Type B pancreatic cell (in vitro differentiated cells): ENCODE measurements around the gene JAZF1. TPM values are rescaled to one million over a fixed set of nuclear protein-coding genes. Genes with fewer than 3 reads are reported as not detected.

Experiments used
- DNase-seq: peaks from one replicate; pipeline ENCODE4 v3.0.0; 2021; ENCODE audit warnings: mixed read lengths; ENCODE audit not compliant: unreplicated experiment; ENCODE audit errors: extremely low spot score
- H3K27ac Mint-ChIP-seq: 2 replicates; pipeline ENCODE4 v1.8.0; 2021; ENCODE audit warnings: mild to moderate bottlenecking, mixed read lengths
- H3K27me3 Mint-ChIP-seq: 2 replicates; pipeline ENCODE4 v1.8.0; 2021; ENCODE audit warnings: mixed read lengths
- H3K36me3 Mint-ChIP-seq: 2 replicates; pipeline ENCODE4 v1.8.0; 2021; ENCODE audit warnings: mixed read lengths
- H3K4me1 Mint-ChIP-seq: one replicate; pipeline ENCODE4 v1.8.0; 2021; ENCODE audit warnings: mixed read lengths; ENCODE audit not compliant: unreplicated experiment
- H3K4me3 Mint-ChIP-seq: 2 replicates; pipeline ENCODE4 v1.8.0; 2021; ENCODE audit warnings: mild to moderate bottlenecking, mixed read lengths
- H3K9me3 Mint-ChIP-seq: 2 replicates; pipeline ENCODE4 v1.8.0; 2021; ENCODE audit warnings: mixed read lengths
- total RNA-seq: library from RNA; stranded (reverse); gene quantifications from 2 replicates; pipeline ENCODE4 v1.2.1, GENCODE V29; 2021; ENCODE audit warnings: low replicate concordance
- TF ChIP-seq, protein P1 (sequence below): fragments of 200-600 bp; sonication (generic); conservative IDR thresholded peaks from 2 replicates; pipeline ENCODE4 v1.5.0; 2021; ENCODE audit warnings: antibody characterized with exemption, mild to moderate bottlenecking

Gene JAZF1
- total RNA-seq, 1 donor from 2014 or later = 4.9 TPM

DNA sequence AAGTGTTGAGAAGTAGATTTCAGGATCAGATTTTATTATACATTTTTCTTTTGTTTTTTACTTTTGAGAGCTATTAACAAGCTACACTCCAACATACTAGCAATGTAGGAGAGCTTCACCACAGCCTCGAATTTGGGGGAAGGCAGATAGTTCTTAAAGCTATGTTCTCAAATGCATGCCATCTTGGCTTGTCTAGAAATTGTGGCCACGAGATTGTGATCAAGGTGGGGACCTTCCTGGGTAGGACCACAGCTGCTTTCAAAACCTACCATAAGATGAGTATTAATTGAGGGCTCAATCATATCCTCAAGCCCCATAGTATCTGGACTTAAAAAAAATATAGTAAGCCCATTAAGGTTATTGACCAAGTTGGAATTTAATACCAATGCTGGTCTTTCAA is 27.9 kb upstream of the JAZF1 start:
- peaks cover 8% of the 10 kb centered on the region for H3K27me3 Mint-ChIP-seq
- no peaks in the 10 kb centered on the region for H3K4me1 Mint-ChIP-seq
- no peak for DNase-seq
- H3K36me3 Mint-ChIP-seq = no peaks in the 10 kb centered on the region
- no peak overlapping the region for H3K27ac Mint-ChIP-seq
- peaks cover 5% of the 10 kb centered on the region for H3K9me3 Mint-ChIP-seq
- TF ChIP-seq, protein P1, sequence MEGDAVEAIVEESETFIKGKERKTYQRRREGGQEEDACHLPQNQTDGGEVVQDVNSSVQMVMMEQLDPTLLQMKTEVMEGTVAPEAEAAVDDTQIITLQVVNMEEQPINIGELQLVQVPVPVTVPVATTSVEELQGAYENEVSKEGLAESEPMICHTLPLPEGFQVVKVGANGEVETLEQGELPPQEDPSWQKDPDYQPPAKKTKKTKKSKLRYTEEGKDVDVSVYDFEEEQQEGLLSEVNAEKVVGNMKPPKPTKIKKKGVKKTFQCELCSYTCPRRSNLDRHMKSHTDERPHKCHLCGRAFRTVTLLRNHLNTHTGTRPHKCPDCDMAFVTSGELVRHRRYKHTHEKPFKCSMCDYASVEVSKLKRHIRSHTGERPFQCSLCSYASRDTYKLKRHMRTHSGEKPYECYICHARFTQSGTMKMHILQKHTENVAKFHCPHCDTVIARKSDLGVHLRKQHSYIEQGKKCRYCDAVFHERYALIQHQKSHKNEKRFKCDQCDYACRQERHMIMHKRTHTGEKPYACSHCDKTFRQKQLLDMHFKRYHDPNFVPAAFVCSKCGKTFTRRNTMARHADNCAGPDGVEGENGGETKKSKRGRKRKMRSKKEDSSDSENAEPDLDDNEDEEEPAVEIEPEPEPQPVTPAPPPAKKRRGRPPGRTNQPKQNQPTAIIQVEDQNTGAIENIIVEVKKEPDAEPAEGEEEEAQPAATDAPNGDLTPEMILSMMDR = no peak
- H3K4me3 Mint-ChIP-seq = no peak overlapping the region

DNA sequence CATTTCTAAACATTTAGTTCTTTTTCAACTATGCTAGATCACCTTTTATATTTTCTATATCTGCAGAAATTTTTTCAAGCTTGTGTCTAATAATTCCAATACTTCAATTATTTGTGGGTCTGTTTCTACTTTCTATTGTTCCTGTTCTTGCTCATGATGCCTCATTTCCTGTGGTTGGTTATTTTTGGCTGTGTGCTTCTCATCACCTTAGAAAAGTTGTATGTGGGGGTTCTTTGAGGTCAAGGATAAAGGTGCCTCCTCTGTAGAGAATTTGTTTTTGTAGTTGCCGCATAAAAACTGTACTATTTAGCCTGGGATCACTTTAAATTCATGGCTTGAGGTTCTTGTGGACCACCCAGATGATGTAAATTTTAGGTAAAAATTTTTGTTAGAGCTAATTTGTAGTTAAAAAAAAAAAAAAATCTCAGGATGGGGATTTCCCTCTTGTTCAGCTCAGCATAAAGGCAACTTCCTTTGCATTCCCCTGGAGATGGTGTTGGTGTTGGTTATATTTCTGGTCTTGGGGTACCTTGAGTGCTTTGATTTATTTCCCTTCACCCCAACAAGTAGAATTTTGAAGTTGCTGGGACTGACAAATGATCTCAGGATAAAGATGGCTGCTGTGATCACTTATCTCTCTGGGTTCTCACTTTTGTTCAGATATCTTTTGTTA is 27.0 kb upstream of the JAZF1 start:
- no peak for DNase-seq
- H3K4me3 Mint-ChIP-seq = no peak overlapping the region
- no peak overlapping the region for H3K27ac Mint-ChIP-seq

DNA sequence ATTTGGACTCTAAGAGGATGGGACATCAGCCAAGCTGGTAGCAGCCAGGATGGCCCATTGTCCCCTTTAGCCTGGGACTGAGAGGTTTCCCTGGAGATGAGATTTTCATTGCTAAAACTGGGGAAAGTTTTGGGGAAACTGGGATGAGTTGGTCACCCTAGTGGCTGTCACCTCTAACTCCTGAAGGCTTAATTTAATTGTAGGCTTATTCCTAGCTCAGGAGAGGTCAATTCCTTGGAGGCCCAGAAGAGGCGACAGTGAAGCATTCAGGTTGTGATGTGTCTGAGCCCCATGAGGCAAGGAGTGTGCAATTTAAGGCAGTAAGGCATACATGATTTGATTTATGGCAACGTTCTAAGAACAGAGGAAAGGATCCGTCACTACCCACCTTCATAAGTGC is 24.9 kb upstream of the JAZF1 start:
- Mint-ChIP-seq H3K36me3 (no peaks in the 10 kb centered on the region), H3K9me3 (peaks cover 5% of the 10 kb centered on the region), H3K27me3 (peaks cover 8% of the 10 kb centered on the region), H3K27ac (no peak overlapping the region), H3K4me1 (no peaks in the 10 kb centered on the region), H3K4me3 (no peak overlapping the region)
- no peak for DNase-seq
- TF ChIP-seq, protein P1 = no peak

More for the DNA sequence above, 27.0 kb upstream of the JAZF1 start:
- Mint-ChIP-seq H3K4me1 (no peaks in the 10 kb centered on the region), H3K9me3 (peaks cover 5% of the 10 kb centered on the region), H3K36me3 (no peaks in the 10 kb centered on the region), H3K27me3 (peaks cover 8% of the 10 kb centered on the region)
- TF ChIP-seq, protein P1 = no peak

DNA sequence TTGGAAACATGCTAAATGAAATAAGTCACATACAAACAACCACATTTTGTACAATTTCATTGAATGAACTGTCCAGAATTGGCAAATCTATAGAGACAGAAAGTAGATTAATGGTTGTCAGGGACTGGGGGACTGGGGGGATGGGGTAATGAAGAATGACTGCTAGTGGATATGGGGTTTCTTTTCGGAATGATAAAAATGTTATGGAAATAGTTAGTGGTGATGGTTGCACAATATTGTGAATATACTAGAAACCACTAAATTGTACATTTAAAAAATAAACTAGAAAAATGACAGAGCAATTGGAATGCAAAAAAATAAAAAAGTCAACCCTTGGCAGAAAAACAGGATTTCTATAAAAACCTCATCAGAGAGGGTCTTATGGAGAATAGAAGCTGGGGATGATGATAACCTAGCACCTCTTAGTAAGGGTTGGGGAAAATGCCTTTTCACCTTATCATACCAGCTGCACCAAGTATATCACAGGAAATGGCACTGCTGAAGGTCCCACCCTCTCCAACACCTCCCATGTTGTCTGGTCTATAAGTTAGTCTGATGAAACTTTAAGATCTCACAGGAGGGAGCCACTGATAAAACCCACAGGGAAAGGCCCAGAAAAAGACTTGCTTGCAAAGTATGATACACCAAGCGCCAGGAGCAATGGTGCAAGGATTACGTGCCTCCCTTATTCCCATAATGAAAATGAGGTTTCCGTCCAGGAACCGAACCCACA is 23.1 kb upstream of the JAZF1 start:
- Mint-ChIP-seq H3K4me3 (no peak overlapping the region), H3K27me3 (peaks cover 13% of the 10 kb centered on the region), H3K4me1 (no peaks in the 10 kb centered on the region), H3K9me3 (peaks cover 5% of the 10 kb centered on the region), H3K27ac (no peak overlapping the region), H3K36me3 (no peaks in the 10 kb centered on the region)
- TF ChIP-seq, protein P1 = no peak
- DNase-seq = no peak

DNA sequence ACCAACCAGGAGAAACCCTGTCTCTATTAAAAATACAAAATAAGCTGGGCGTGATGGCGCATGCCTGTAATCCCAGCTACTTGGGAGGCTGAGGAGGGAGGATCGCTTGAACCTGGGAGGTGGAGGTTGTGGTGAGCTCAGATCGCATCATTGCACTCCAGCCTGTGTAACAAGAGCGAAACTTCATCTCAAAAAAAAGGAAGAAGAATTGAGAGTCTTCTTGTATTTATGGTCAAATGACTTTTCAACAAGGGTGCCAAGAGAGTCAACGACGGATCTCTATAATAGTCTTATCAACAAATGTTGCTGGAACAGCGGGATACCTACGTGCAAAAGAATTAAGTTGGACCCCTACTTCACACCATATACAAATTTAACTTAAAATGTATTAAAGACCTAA is 21.6 kb upstream of the JAZF1 start:
- Mint-ChIP-seq H3K9me3 (peaks cover 5% of the 10 kb centered on the region), H3K36me3 (no peaks in the 10 kb centered on the region), H3K27ac (no peak overlapping the region), H3K4me3 (no peak overlapping the region), H3K4me1 (no peaks in the 10 kb centered on the region), H3K27me3 (peaks cover 13% of the 10 kb centered on the region)
- no peak for DNase-seq
- TF ChIP-seq, protein P1 = no peak
